Measurements from ENCODE around the gene SNHG17.
A peak's percentile ranks its signal among the peaks of the same experiment; 100 is the strongest.

- no peak for TF ChIP-seq POLR2A (IDR thresholded peaks at IDR 0.05; ENCODE audit: low read depth, low read length)
- TF ChIP-seq POLR2AphosphoS5 (IDR thresholded peaks at IDR 0.05; ENCODE audit: low read depth, low read length), result peak; percentile 19; the same call in 1 of the 2 replicates
- no peak for TF ChIP-seq TAF1 (IDR thresholded peaks at IDR 0.05; ENCODE audit: low read depth, low read length)
- TF ChIP-seq PAX5 (IDR thresholded peaks at IDR 0.05; ENCODE audit: insufficient read depth, low read length, severe bottlenecking), result no peak
- no peak for TF ChIP-seq POU2F2 (IDR thresholded peaks at IDR 0.05; ENCODE audit: low read depth, low read length)
Measured at GRCh38 chr20:38426006-38426897, 8.9 kb downstream of the SNHG17 start.

Data from GM12891 (cell line).